ENCODE data around the gene TBXA2R.

TBXA2R gene

GRCh38 chr19:3619631-3620012, 12.9 kb upstream of the TBXA2R start:
- no peak for DNase-seq (ENCODE audit: low spot score)

GRCh38 chr19:3618811-3619630, 12.3 kb upstream of the TBXA2R start:
- no peak for DNase-seq (ENCODE audit: low spot score)

GRCh38 chr19:3618144-3618810, 11.6 kb upstream of the TBXA2R start:
- DNase-seq (ENCODE audit: low spot score) = peak; percentile 93

GRCh38 chr19:3617463-3617862, 10.8 kb upstream of the TBXA2R start:
- DNase-seq (ENCODE audit: low spot score) = no peak

GRCh38 chr19:3615524-3616135, 9.0 kb upstream of the TBXA2R start:
- no peak for DNase-seq (ENCODE audit: low spot score)

GRCh38 chr19:3614858-3615505, 8.3 kb upstream of the TBXA2R start:
- no peak for DNase-seq (ENCODE audit: low spot score)

GRCh38 chr19:3613818-3614661, 7.4 kb upstream of the TBXA2R start:
- no peak for DNase-seq (ENCODE audit: low spot score)

GRCh38 chr19:3612901-3613741, 6.4 kb upstream of the TBXA2R start:
- DNase-seq (ENCODE audit: low spot score) = no peak

GRCh38 chr19:3612330-3612729, 5.7 kb upstream of the TBXA2R start:
- DNase-seq (ENCODE audit: low spot score) = no peak

GRCh38 chr19:3611841-3612240, 5.2 kb upstream of the TBXA2R start:
- DNase-seq (ENCODE audit: low spot score) = no peak

- DNase-seq (ENCODE audit: low spot score) = no peak
These were observed 4.4 kb upstream of the TBXA2R start for GRCh38 chr19:3610745-3611717.

GRCh38 chr19:3609779-3610719, 3.4 kb upstream of the TBXA2R start:
- DNase-seq (ENCODE audit: low spot score) = no peak

GRCh38 chr19:3608750-3609322, 2.2 kb upstream of the TBXA2R start:
- DNase-seq (ENCODE audit: low spot score) = no peak

GRCh38 chr19:3608079-3608641, 1.5 kb upstream of the TBXA2R start:
- DNase-seq (ENCODE audit: low spot score) = no peak

- DNase-seq (ENCODE audit: low spot score) = peak; percentile 63
These were observed 816 bp upstream of the TBXA2R start for GRCh38 chr19:3607303-3608078.

GRCh38 chr19:3606174-3606689, 443 bp downstream of the TBXA2R start:
- DNase-seq (ENCODE audit: low spot score) = peak; percentile 35

- no peak for DNase-seq (ENCODE audit: low spot score)
These were observed 905 bp downstream of the TBXA2R start for GRCh38 chr19:3605770-3606169.
